Measurements from ENCODE around the gene VPS11. TPM values are rescaled to one million over a fixed set of nuclear protein-coding genes. Genes with fewer than 3 reads are reported as not detected.

Gene VPS11
- total RNA-seq, 4 donors from 2014 or later = 25.8 to 54.9 (median 37.1) TPM

GRCh38 chr11:119077839-119078238, 10.2 kb downstream of the VPS11 start:
- H3K36me3 ChIP-seq = peaks cover 9 to 98% (median 53%) of the 10 kb centered on the region in 3 donors
- no peaks in the 10 kb centered on the region for H3K9me3 ChIP-seq
- H3K4me1 ChIP-seq = peaks cover 0 to 18% (median 0%) of the 10 kb centered on the region in 4 donors
- no peak for DNase-seq (ENCODE audit: low spot score in 2 of 2)
- no peak overlapping the region for H3K4me3 ChIP-seq
- H3K27ac ChIP-seq = no peak overlapping the region
- TF ChIP-seq EP300 (IDR thresholded peaks at IDR 0.05) = no peak
- TF ChIP-seq CTCF (IDR thresholded peaks at IDR 0.05) = no peak
- TF ChIP-seq POLR2A (IDR thresholded peaks at IDR 0.05) = no peak
- 96 to 97% methylated on average over 11 of the region's 11 CpGs for WGBS, 2 donors
- no peaks in the 10 kb centered on the region for H3K27me3 ChIP-seq

- Histone ChIP-seq H3K27ac (no peak overlapping the region), H3K27me3 (no peaks in the 10 kb centered on the region), H3K36me3 (peaks cover 6 to 88% (median 43%) of the 10 kb centered on the region in 3 donors), H3K9me3 (no peaks in the 10 kb centered on the region), H3K4me3 (no peak overlapping the region), H3K4me1 (peaks cover 0 to 18% (median 0%) of the 10 kb centered on the region in 4 donors)
- 87 to 96% methylated on average over 19 of the region's 19 CpGs for WGBS, 2 donors
- TF ChIP-seq CTCF (IDR thresholded peaks at IDR 0.05) (no peak), EP300 (IDR thresholded peaks at IDR 0.05) (no peak), POLR2A (IDR thresholded peaks at IDR 0.05) (no peak)
- no peak for DNase-seq (ENCODE audit: low spot score in 2 of 2)
Measured at GRCh38 chr11:119078675-119079420, 11.2 kb downstream of the VPS11 start.

GRCh38 chr11:119081682-119082260, 14.2 kb downstream of the VPS11 start:
- Histone ChIP-seq H3K9me3 (no peaks in the 10 kb centered on the region), H3K27ac (peak overlapping the region; percentile 27 to 80 (median 46)), H3K4me1 (peaks cover 0 to 35% (median 10%) of the 10 kb centered on the region in 4 donors), H3K27me3 (no peaks in the 10 kb centered on the region), H3K36me3 (peaks cover 3 to 60% (median 34%) of the 10 kb centered on the region in 3 donors), H3K4me3 (no peak overlapping the region)
- 27 to 47% methylated on average over 7 of the region's 7 CpGs for WGBS, 2 donors
- TF ChIP-seq EP300 (IDR thresholded peaks at IDR 0.05) (peak in 1 of 2 donors; percentile 31), POLR2A (IDR thresholded peaks at IDR 0.05) (no peak), CTCF (IDR thresholded peaks at IDR 0.05) (no peak)
- no peak for DNase-seq (ENCODE audit: low spot score in 2 of 2)

GRCh38 chr11:119084663-119085436, 17.2 kb downstream of the VPS11 start, which contains the start of gene HMBS:
HMBS (plus strand) TSS chr11:119084881; CDS start chr11:119085034, 153 bp downstream.
- peak within 1 kb of the TSS; percentile 87 to 94 (median 88) for H3K27ac ChIP-seq
- 0% methylated on average over 25 to 45 of the region's 45 CpGs for WGBS, 2 donors
- DNase-seq (ENCODE audit: low spot score in 2 of 2) = peak; percentile 83 to 89
- H3K27me3 ChIP-seq = no peaks in the 10 kb centered on the region
- peaks cover 0 to 35% (median 10%) of the 10 kb centered on the region in 4 donors for H3K4me1 ChIP-seq
- peaks cover 0 to 29% (median 8%) of the 10 kb centered on the region in 3 donors for H3K36me3 ChIP-seq
- peak; percentile 71 to 82 for TF ChIP-seq EP300 (IDR thresholded peaks at IDR 0.05)
- peak in 1 of 2 donors; percentile 41 for TF ChIP-seq POLR2A (IDR thresholded peaks at IDR 0.05)
- TF ChIP-seq CTCF (IDR thresholded peaks at IDR 0.05) = peak in 2 of 5 experiments; percentile 16 to 35
- no peaks in the 10 kb centered on the region for H3K9me3 ChIP-seq
- H3K4me3 ChIP-seq = peak within 1 kb of the TSS; percentile 52 to 92 (median 87)
